Smooth muscle cell (in vitro differentiated cells): ENCODE measurements around the gene TPK1. TPM values are rescaled to one million over a fixed set of nuclear protein-coding genes. Genes with fewer than 3 reads are reported as not detected.

ENCODE experiments used
- DNase-seq: peaks from one replicate; lab custom pipeline; 2025; ENCODE audit not compliant: unreplicated experiment; lab: John Stamatoyannopoulos, UW
- H2AFZ ChIP-seq: fragments of 200-600 bp; sonication (generic); 2 replicates; pipeline ENCODE4 v1.6.0; 2016; ENCODE audit warnings: antibody characterized with exemption, low read depth, mild to moderate bottlenecking
- H3F3A ChIP-seq: fragments of 200-600 bp; sonication (generic); 2 replicates; pipeline ENCODE4 v1.6.0; 2017; ENCODE audit warnings: antibody characterized with exemption, low read depth
- H3K27ac ChIP-seq: fragments of 200-600 bp; sonication (generic); 2 replicates; pipeline ENCODE4 v1.5.1; 2016; ENCODE audit warnings: low read depth, mild to moderate bottlenecking
- H3K27me3 ChIP-seq: fragments of 200-600 bp; sonication (generic); 2 replicates; pipeline ENCODE4 v1.6.1; 2016; ENCODE audit warnings: low read depth, mild to moderate bottlenecking
- H3K36me3 ChIP-seq: fragments of 200-600 bp; sonication (generic); 2 replicates; pipeline ENCODE4 v1.5.1; 2016; ENCODE audit warnings: low read depth
- H3K4me1 ChIP-seq: fragments of 200-600 bp; sonication (generic); 2 replicates; pipeline ENCODE4 v1.5.1; 2016; ENCODE audit warnings: low read depth
- H3K4me2 ChIP-seq: fragments of 200-600 bp; sonication (generic); 2 replicates; pipeline ENCODE4 v1.6.0; 2016; ENCODE audit warnings: mild to moderate bottlenecking
- H3K4me3 ChIP-seq: fragments of 200-600 bp; sonication (generic); 2 replicates; pipeline ENCODE4 v1.5.1; 2016; ENCODE audit warnings: mild to moderate bottlenecking
- H3K79me2 ChIP-seq: fragments of 200-600 bp; sonication (generic); 2 replicates; pipeline ENCODE4 v1.6.0; 2016; ENCODE audit warnings: low read depth, mild to moderate bottlenecking
- H3K9ac ChIP-seq: fragments of 200-600 bp; sonication (generic); 2 replicates; pipeline ENCODE4 v1.6.0; 2016; ENCODE audit warnings: low read depth
- H3K9me3 ChIP-seq: fragments of 200-600 bp; sonication (generic); replicated peaks from 2 replicates; pipeline ENCODE4 v1.5.1; 2016; ENCODE audit warnings: low read depth
- H4K20me1 ChIP-seq: fragments of 200-600 bp; sonication (generic); 2 replicates; pipeline ENCODE4 v1.6.0; 2016; ENCODE audit warnings: low read depth
- CTCF ChIP-seq: fragments of 200-600 bp; sonication (generic); IDR thresholded peaks from 2 replicates; pipeline ENCODE4 v1.5.1; 2017; ENCODE audit warnings: borderline replicate concordance, mild to moderate bottlenecking, antibody characterized with exemption; ENCODE audit not compliant: insufficient read depth, poor library complexity, severe bottlenecking
- WGBS: methylation state at CpG from one replicate; pipeline ENCODE4 v1.1.7; 2016; ENCODE audit warnings: low lambda C conversion rate; 5-methylcytosine and 5-hydroxymethylcytosine counted together
- polyA plus RNA-seq: library from polyadenylated mRNA; unstranded; fragments of >200 nt; fragmentation: Nextera tagmentation; extraction: Ambion mirVana; gene quantifications from 2 replicates; pipeline ENCODE4 v1.2.1, GENCODE V29; 2016
- total RNA-seq: library from RNA; depleted of rRNA; stranded (reverse); fragments of >200 nt; gene quantifications from 2 replicates; pipeline ENCODE4 v1.2.3, GENCODE V29; 2014

The TPK1 gene
- total and polyA plus RNA-seq, 2 experiments from 2014 or later, result 1.2 to 1.9 TPM

- Histone ChIP-seq H3K79me2 (no peaks in the 10 kb centered on the region), H3K4me2 (no peak overlapping the region), H3K36me3 (no peaks in the 10 kb centered on the region), H3K4me3 (no peak overlapping the region), H2AFZ (no peak overlapping the region), H4K20me1 (no peaks in the 10 kb centered on the region), H3K9ac (no peak overlapping the region), H3K9me3 (no peaks in the 10 kb centered on the region), H3F3A (no peaks in the 10 kb centered on the region), H3K4me1 (peaks cover 7% of the 10 kb centered on the region), H3K27me3 (no peaks in the 10 kb centered on the region), H3K27ac (no peak overlapping the region)
- DNase-seq, result no peak
- WGBS, result 84% methylated on average over 5 of the region's 5 CpGs
- TF ChIP-seq CTCF, result no peak
These were observed 335.6 kb downstream of the TPK1 start for GRCh38 chr7:144500225-144500624.

- Histone ChIP-seq H2AFZ (no peak overlapping the region), H3K9ac (no peak overlapping the region), H3K4me3 (no peak overlapping the region), H3K4me1 (peaks cover 7% of the 10 kb centered on the region), H3K27ac (peak overlapping the region; percentile 58), H3K27me3 (no peaks in the 10 kb centered on the region), H3K9me3 (no peaks in the 10 kb centered on the region), H3K4me2 (peak overlapping the region; percentile 54), H3K79me2 (no peaks in the 10 kb centered on the region), H4K20me1 (no peaks in the 10 kb centered on the region), H3K36me3 (no peaks in the 10 kb centered on the region), H3F3A (no peaks in the 10 kb centered on the region)
- no peak for DNase-seq
- 10% methylated on average over 1 of the region's 1 CpG for WGBS
- TF ChIP-seq CTCF, result no peak
These were observed 338.6 kb downstream of the TPK1 start for GRCh38 chr7:144497282-144497681.

- DNase-seq, result no peak
- Histone ChIP-seq H3K79me2 (no peaks in the 10 kb centered on the region), H3K4me1 (peaks cover 7% of the 10 kb centered on the region), H3K27me3 (no peaks in the 10 kb centered on the region), H2AFZ (no peak overlapping the region), H4K20me1 (no peaks in the 10 kb centered on the region), H3K27ac (no peak overlapping the region), H3F3A (no peaks in the 10 kb centered on the region), H3K9ac (no peak overlapping the region), H3K9me3 (no peaks in the 10 kb centered on the region), H3K4me2 (no peak overlapping the region), H3K36me3 (no peaks in the 10 kb centered on the region), H3K4me3 (no peak overlapping the region)
- no peak for TF ChIP-seq CTCF
- WGBS, result 89% methylated on average over 1 of the region's 1 CpG
These were observed 341.5 kb downstream of the TPK1 start for GRCh38 chr7:144494355-144494754.

GRCh38 chr7:144489504-144489903, 346.3 kb downstream of the TPK1 start:
- H3K4me3 ChIP-seq, result no peak overlapping the region
- no peak for DNase-seq
- no peak overlapping the region for H3K9ac ChIP-seq
- no peaks in the 10 kb centered on the region for H3F3A ChIP-seq
- no peaks in the 10 kb centered on the region for H3K36me3 ChIP-seq
- no peaks in the 10 kb centered on the region for H3K27me3 ChIP-seq
- no peaks in the 10 kb centered on the region for H3K79me2 ChIP-seq
- 89% methylated on average over 4 of the region's 4 CpGs for WGBS
- H3K4me2 ChIP-seq, result no peak overlapping the region
- no peaks in the 10 kb centered on the region for H3K9me3 ChIP-seq
- peaks cover 5% of the 10 kb centered on the region for H3K4me1 ChIP-seq
- H4K20me1 ChIP-seq, result no peaks in the 10 kb centered on the region
- H3K27ac ChIP-seq, result no peak overlapping the region
- no peak overlapping the region for H2AFZ ChIP-seq
- TF ChIP-seq CTCF, result no peak
